ENCODE data around the gene MYCBPAP. TPM values are rescaled to one million over a fixed set of nuclear protein-coding genes. Genes with fewer than 3 reads are reported as not detected.

The MYCBPAP gene
- polyA plus RNA-seq, 3 donors, result not detected

- no peak for DNase-seq
- intact Hi-C loops (cut with micrococcal nuclease), result loop anchor here (5.0 to 10.0 kb wide), 4 partner anchors 58 to 198 kb away; partner anchors contain the start of gene SPATA20 (in 1 of the 2)
- no peak overlapping the region for H3K4me3 ChIP-seq (replicated peaks in 1 of 3; ENCODE audit: low read depth in 2 of 3, low read length in 3 of 3)
Measured at GRCh38 chr17:50484386-50485155, 23.7 kb upstream of the MYCBPAP start.

More at GRCh38 chr17:50484386-50485155, 23.7 kb upstream of the MYCBPAP start:
- peaks cover 30 to 38% of the 10 kb centered on the region in 2 donors for H3K36me3 ChIP-seq (replicated peaks in 1 of 2; ENCODE audit: control insufficient read depth in 1 of 2, insufficient read depth in 2 of 2, low read length in 2 of 2)
- H4K20me1 ChIP-seq (ENCODE audit: insufficient read depth, low read length), result peaks cover 20% of the 10 kb centered on the region
- H3K27ac ChIP-seq (ENCODE audit: low read depth in 1 of 2, low read length in 2 of 2), result no peak overlapping the region
- H2AFZ ChIP-seq (ENCODE audit: insufficient read depth, low read depth, low read length, poor library complexity, severe bottlenecking), result no peak overlapping the region
- H3K4me1 ChIP-seq (ENCODE audit: control insufficient read depth in 1 of 2, insufficient read depth in 2 of 2, low read length in 2 of 2), result peaks cover 21 to 31% of the 10 kb centered on the region in 2 donors
- TF ChIP-seq CTCF (IDR thresholded peaks at IDR 0.05), result no peak
- Mint-ChIP-seq H3K36me3 (peaks cover 32 to 45% of the 10 kb centered on the region in 2 donors), H3K9me3 (peaks cover 0 to 4% (median 0%) of the 10 kb centered on the region in 7 donors), H3K27ac (no peak overlapping the region), H3K4me1 (peaks cover 24% of the 10 kb centered on the region), H3K4me3 (no peak overlapping the region), H3K27me3 (ENCODE audit: low read depth in 3 of 3) (peaks cover 0 to 1% (median 0%) of the 10 kb centered on the region in 3 donors)
- H3K9me3 ChIP-seq (replicated peaks in 1 of 2; ENCODE audit: control insufficient read depth in 1 of 2, insufficient read depth in 1 of 2, low read length in 2 of 2), result no peaks in the 10 kb centered on the region
- 96% methylated on average over 7 of the region's 11 CpGs for WGBS (ENCODE audit: insufficient coverage)
- no peaks in the 10 kb centered on the region for H3K27me3 ChIP-seq (ENCODE audit: control insufficient read depth in 2 of 2, insufficient read depth in 2 of 2, low read length in 2 of 2)
- H3K4me2 ChIP-seq (replicated peaks; ENCODE audit: extremely low read depth, low read length, poor library complexity, severe bottlenecking), result no peak overlapping the region
- H3K79me2 ChIP-seq (ENCODE audit: insufficient read depth, low read length), result peaks cover 9% of the 10 kb centered on the region
- no peak overlapping the region for H3K9ac ChIP-seq (ENCODE audit: insufficient read depth, low read length, poor library complexity, severe bottlenecking)
